Stimulated activated naive CD8-positive, alpha-beta T cell treated with anti-CD3 and anti-CD28 coated beads, Interleukin-15, amount 100 ng/mL, for 72 hours (primary cell): Measurements from ENCODE around the gene RAB7A.
"Not testable (repeated sequence)": the region's sequence is repeated elsewhere in the genome, so short reads cannot be mapped to it uniquely, and the experiment has no call there.

Experiments
- ATAC-seq: fragments of 150-1000 bp; cut with Tn5 transposase; 2 replicates; pipeline ENCODE4 v1.10.0; 2021; ENCODE audit warnings: mild to moderate bottlenecking, moderate library complexity
- DNase-seq, 2 donors: peaks; one replicate each; pipeline ENCODE4 v3.0.0; 2021 to 2022
- H3K27ac Mint-ChIP-seq, 2 donors: one replicate each; pipeline ENCODE4 v1.8.0; 2022; ENCODE audit warnings: mild to moderate bottlenecking in 2 of 2, mixed read lengths in 2 of 2, moderate library complexity in 2 of 2
- H3K27me3 Mint-ChIP-seq: one replicate; pipeline ENCODE4 v1.8.0; 2022; ENCODE audit warnings: mixed read lengths
- H3K4me1 Mint-ChIP-seq: one replicate; pipeline ENCODE4 v1.8.0; 2022; ENCODE audit warnings: mild to moderate bottlenecking, mixed read lengths
- H3K4me3 Mint-ChIP-seq, 2 donors: one replicate each; pipeline ENCODE4 v1.8.0; 2022; ENCODE audit warnings: mild to moderate bottlenecking in 2 of 2, mixed read lengths in 2 of 2, moderate library complexity in 1 of 2
- H3K9me3 Mint-ChIP-seq, 2 donors: one replicate each; pipeline ENCODE4 v1.8.0; 2022; ENCODE audit warnings: mixed read lengths in 2 of 2

Gene RAB7A

DNA sequence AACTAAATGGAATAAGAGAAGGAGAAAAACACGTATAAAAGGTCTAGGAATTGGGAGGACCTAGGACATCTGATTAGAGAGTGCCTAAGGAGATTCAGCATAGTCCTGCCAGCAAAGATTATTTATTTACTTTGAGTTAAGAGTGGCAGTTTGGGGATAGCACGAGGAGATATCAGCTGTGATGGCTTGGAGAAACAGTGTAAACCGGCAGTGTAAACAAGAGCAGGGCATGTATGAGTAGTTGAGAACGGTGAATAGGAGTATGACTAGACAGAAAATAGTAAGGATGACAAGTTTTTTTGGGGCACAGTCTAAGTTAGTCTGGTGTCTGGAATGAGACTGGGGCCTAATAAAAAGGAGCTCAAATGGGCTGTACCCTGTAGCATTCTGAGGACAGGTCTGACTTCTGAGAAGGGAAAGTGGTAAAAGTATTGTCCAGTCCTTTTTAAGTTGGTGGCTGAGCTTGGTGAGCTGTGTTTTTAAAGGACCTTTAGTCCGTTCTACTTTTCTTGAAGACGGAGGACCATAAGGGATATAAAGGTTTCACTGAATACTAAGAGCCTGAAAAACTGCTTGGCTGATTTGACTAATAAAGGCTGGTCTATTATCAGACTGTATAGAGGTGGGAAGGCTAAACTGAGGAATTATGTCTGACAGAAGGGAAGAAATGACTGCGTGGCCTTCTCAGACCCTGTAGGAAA, 104.1 kb downstream of the RAB7A start:
- not testable (repeated sequence) for ATAC-seq, H3K9me3 Mint-ChIP-seq, H3K4me3 Mint-ChIP-seq, H3K27me3 Mint-ChIP-seq, DNase-seq, H3K27ac Mint-ChIP-seq, H3K4me1 Mint-ChIP-seq

DNA sequence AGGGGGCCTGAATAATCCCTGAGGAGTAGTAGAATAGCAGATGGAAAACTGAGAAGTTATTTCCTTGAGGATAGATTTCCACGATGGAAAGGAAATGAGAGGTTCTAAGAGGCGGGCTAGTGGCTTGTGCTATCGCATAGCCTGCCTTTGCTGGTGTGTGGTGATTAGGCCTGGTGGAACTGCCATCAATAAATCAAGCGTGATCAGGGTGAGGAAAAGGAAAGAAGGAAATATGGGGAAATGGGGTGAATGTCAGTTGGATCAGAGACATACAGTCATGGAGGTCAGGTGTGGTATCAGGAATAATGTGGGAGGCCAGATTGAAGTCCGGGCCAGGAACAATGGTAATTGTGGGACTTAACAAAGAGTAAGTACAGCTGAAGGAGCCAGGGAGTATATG, 104.8 kb downstream of the RAB7A start:
- H3K27ac Mint-ChIP-seq, H3K27me3 Mint-ChIP-seq, ATAC-seq, H3K9me3 Mint-ChIP-seq, DNase-seq, H3K4me3 Mint-ChIP-seq, H3K4me1 Mint-ChIP-seq: not testable (repeated sequence)

DNA sequence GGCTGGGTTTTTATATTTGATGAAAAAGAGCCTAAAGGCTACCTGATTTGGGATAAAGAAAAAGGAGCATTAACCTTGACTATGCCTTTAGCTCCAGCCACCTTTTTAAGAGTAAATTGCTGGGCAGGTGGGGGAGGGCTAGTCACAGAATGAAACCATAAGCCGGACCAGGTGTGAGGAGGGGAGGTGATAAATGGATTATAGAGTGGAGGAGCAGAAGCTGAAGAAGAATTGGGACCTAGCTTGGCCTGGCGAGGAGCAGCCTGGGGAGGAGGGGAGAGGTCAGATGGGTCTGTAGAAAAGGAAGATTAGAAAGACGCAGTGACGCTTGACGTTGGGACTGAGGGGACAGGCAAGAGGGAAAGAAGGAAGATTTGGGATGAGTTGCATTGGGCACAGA, 107.0 kb downstream of the RAB7A start:
- not testable (repeated sequence) for H3K27ac Mint-ChIP-seq, H3K4me1 Mint-ChIP-seq, H3K4me3 Mint-ChIP-seq, H3K27me3 Mint-ChIP-seq, DNase-seq, H3K9me3 Mint-ChIP-seq, ATAC-seq

DNA sequence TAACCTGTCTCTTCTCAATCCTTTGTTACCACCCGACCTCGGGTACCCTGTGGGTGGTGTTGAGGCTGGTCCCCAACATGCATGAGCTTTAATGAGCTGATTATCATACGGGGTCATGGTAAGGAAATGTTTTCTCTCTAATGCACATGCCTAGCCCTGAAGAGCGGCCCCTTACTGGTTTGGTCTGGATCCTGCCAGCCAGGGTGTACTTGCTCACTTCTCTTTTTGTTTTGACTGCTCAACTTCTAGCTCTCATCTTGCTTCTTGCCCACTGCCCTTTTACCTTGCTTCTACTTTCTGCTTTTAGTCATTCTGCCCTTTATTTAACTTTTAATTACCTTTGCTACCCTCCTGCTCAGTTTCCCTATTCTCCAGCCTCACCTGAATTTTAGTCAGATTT, 109.1 kb downstream of the RAB7A start:
- Mint-ChIP-seq H3K9me3 (no peaks in the 10 kb centered on the region), H3K4me1 (no peaks in the 10 kb centered on the region), H3K4me3 (no peak overlapping the region), H3K27ac (peak overlapping the region in 1 of 2 donors; percentile 13), H3K27me3 (no peaks in the 10 kb centered on the region)
- no peak for DNase-seq
- ATAC-seq = no peak

DNA sequence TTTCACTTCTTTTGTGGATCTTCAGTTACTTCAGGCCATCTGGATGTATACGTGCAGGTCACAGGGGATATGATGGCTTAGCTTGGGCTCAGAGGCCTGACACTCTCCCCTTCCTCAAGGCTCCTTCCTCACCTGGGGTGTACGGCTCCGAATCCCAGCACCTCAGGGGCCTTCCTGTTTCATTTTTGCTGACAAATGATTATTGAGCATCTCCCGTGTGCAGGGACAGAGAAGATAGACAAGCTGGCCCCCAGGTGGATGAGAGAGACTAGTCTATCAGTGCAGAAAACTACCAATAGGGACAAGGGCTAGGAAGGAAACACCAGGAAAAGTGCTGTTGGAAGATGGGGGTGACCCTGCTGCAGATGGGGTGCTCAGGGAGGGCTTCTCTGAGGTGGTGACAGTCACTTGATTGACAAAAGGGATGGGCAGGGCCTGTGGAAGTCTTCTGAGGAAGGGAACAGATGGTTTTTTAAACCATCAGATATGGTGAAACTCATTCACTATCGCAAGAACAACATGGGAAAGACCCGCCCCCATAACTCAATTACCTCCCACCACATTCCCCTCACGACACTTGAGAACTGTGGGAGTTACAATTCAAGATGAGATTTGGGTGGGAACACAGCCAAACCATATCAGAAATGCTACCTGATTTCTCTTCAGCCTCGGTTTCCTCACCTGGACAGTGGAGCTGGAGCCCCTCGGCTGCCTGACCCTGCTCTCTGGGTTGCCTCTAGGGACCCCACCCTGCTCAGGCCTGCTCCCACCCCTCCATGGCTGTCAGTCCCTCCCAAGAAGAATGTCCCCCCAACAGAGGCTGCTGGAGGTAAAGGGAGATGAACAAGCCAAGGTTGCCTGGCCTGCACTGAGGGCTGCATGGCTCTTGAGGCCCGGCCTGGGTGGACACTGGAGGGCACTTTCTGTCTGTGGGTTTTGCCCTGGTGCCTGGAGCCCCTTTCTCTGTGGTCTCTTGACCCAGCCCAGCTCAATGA, 116.2 kb downstream of the RAB7A start:
- no peak overlapping the region for H3K27ac Mint-ChIP-seq
- no peaks in the 10 kb centered on the region for H3K27me3 Mint-ChIP-seq
- no peak for ATAC-seq
- no peaks in the 10 kb centered on the region for H3K9me3 Mint-ChIP-seq
- H3K4me1 Mint-ChIP-seq = peaks cover 23% of the 10 kb centered on the region
- H3K4me3 Mint-ChIP-seq = no peak overlapping the region
- DNase-seq = no peak

DNA sequence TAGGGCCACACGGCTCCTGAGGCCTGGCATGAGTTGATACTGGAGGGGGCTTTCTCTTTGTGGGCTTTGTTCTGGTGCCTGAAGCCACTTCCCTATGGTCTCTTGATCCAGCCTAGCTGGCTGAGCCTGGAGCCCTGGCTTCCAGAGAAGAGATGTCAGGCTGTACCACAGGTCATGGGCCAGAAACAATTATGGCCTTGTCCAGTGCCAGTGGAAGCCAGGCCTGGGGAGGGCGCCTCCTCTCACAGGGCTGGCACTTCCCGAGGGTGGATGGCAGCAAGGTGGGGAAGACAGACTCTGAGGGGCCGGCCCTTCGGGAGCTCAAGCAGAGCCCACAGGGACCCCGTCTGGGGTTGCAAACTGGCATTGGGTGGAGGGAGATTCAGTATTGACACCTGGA, 118.5 kb downstream of the RAB7A start:
- Mint-ChIP-seq H3K27ac (peak overlapping the region in 1 of 2 donors; percentile 40), H3K4me1 (peaks cover 24% of the 10 kb centered on the region), H3K4me3 (no peak overlapping the region), H3K27me3 (no peaks in the 10 kb centered on the region), H3K9me3 (no peaks in the 10 kb centered on the region)
- no peak for ATAC-seq
- no peak for DNase-seq

DNA sequence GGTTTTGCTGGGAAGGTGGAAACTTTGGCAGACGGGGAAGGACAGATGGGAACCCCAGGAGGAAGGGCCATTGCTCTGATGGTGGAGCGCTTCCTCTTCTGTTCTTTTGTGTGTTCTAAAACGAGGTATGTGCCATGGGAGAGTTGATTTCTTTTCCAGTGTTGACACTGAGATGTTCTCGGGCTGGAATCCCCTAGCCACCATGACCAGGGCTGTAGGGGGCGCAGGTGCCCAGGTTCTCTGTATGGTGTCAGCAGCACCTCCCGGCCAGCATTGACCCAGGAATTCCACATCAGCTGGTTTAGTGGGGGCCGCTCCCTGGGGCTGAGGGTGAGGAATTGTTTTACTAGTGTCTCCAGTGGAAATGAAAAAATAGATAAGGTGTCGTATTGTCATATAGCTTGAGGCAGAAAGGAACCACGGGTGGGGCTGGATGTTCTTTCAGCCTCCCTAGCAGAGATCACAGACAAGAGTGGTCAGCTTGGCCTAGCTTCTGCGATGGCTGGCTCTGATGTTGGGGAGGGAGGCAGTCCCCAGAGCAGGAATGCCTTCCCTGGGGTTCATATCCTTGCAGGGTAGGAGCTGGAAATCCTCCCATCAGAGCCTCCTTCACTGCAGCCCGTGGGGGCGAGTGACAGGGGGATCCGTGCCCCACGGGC, 119.3 kb downstream of the RAB7A start:
- no peaks in the 10 kb centered on the region for H3K27me3 Mint-ChIP-seq
- H3K4me3 Mint-ChIP-seq = peak overlapping the region; percentile 68 to 69
- no peak for ATAC-seq
- DNase-seq = no peak
- peaks cover 24% of the 10 kb centered on the region for H3K4me1 Mint-ChIP-seq
- peak overlapping the region; percentile 71 to 80 for H3K27ac Mint-ChIP-seq
- H3K9me3 Mint-ChIP-seq = no peaks in the 10 kb centered on the region

DNA sequence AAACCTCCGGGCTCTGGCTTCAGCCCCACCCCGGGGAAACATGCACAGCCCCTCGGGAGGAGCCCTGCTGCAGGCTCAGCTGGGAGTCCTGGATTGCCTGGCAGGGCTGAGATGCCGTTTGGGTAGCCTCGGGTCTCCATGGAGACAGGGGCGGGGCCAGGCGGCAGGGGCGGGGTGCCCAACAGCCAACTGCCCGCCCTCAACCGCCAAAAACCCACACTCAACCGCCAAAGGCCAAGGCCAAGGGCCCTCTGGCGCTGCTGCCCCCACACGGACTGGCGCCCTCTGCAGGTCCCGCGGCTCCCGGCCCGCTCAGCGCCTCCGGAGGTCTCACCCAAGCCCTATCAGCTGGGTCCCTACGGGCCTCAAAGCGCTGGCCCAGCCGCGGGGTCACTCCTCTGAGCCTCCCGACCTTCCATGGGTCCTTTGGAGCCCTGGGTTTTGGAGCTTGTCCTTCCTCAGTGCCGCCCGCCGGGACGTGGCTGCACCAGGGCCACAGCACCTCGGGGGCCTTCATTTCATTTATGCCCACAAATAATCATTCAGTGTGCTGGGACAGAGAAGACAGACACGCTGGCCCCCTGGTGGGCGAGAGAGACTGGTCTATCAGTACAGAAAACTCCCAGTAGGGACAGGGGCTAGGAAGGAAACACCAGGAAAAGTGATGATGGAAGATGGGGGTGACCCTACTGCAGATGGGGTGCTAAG, 119.9 kb downstream of the RAB7A start:
- Mint-ChIP-seq H3K9me3 (no peaks in the 10 kb centered on the region), H3K27ac (peak overlapping the region; percentile 86), H3K4me1 (peaks cover 24% of the 10 kb centered on the region), H3K27me3 (no peaks in the 10 kb centered on the region), H3K4me3 (peak overlapping the region; percentile 68 to 69)
- ATAC-seq = peak; percentile 84
- DNase-seq = peak; percentile 76 to 85

DNA sequence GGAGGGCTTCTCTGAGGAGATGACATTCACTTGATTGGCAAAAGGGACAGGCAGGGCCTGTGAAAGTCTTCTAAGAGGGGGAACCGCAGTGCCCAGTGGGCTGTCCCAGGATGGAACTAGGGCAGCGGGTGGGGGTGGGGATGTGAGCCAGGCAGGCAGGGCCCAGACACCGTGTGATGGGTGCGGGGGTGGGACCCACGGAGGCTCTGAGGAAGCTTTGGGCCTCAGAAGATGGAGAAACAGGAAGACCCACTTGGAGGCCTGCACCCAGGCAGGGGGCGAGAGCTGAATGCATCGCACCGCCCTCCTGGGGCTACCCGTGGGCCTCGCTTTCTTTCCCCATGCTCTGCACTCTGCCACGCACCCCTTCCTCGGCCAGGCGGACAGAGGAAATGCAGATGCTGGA, 120.5 kb downstream of the RAB7A start:
- DNase-seq (no peak), ATAC-seq (peak; percentile 63)
- Mint-ChIP-seq H3K4me3 (peak overlapping the region; percentile 47 to 69), H3K27ac (peak overlapping the region; percentile 86), H3K27me3 (no peaks in the 10 kb centered on the region), H3K9me3 (no peaks in the 10 kb centered on the region), H3K4me1 (peaks cover 24% of the 10 kb centered on the region)

DNA sequence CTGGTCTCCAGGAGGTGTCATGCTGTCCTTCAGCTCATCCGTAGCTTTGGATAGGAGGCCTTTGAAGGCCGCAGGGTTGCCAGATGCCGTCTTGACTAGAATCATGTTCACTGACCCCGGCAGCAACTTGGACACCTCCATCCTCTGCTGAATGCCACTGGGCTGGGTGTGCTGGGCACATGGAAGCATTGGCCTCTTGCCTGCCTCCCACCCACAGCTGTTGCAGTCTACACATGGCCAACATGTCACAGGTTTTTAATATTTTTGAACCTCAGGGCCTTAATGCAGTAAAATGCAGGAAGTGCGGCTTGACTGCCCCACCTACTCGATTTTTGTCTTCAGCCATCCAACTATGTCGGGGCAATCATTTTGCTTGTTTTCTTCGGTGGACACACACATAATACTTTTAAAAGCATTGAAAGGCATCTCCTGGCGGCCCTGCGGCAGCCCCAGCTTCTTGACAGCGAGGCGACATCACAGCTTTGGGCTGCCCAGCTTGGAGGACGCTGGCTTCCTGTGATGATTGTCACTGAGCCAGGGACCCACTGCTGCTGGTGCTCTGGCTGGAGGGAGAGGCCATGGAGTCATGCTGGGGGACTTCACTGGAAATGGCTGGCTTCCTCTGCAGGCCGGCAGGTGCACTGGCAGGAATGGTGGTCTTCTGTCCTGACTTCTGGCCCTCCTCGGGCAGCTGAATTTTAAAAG, 121.8 kb downstream of the RAB7A start:
- Mint-ChIP-seq H3K27ac (peak overlapping the region in 1 of 2 donors; percentile 53), H3K4me1 (peaks cover 24% of the 10 kb centered on the region), H3K27me3 (no peaks in the 10 kb centered on the region), H3K9me3 (no peaks in the 10 kb centered on the region), H3K4me3 (no peak overlapping the region)
- no peak for ATAC-seq
- DNase-seq = no peak

DNA sequence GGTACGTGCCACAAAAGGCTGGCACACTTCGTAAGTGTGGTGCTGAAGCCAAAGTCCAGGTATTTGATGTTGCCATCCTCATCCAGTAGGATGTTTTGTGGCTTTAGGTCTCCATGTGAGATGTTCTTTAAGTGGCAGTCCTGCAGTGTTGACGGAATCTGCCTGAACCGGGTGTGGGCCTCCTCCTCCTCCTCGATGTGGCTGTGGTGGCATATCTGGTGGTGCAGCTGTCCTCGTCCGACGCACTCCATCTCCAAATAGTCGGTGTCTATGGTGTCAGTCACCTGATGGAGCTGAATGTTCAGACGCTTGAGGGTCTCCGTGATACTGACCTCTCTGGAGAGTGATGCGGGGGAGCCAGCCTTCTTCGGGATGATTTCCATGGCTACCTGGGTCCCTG, 123.0 kb downstream of the RAB7A start:
- ATAC-seq (no peak), DNase-seq (no peak)
- Mint-ChIP-seq H3K27ac (no peak overlapping the region), H3K27me3 (no peaks in the 10 kb centered on the region), H3K4me3 (no peak overlapping the region), H3K9me3 (peaks cover 3 to 4% of the 10 kb centered on the region in 2 donors), H3K4me1 (peaks cover 24% of the 10 kb centered on the region)

DNA sequence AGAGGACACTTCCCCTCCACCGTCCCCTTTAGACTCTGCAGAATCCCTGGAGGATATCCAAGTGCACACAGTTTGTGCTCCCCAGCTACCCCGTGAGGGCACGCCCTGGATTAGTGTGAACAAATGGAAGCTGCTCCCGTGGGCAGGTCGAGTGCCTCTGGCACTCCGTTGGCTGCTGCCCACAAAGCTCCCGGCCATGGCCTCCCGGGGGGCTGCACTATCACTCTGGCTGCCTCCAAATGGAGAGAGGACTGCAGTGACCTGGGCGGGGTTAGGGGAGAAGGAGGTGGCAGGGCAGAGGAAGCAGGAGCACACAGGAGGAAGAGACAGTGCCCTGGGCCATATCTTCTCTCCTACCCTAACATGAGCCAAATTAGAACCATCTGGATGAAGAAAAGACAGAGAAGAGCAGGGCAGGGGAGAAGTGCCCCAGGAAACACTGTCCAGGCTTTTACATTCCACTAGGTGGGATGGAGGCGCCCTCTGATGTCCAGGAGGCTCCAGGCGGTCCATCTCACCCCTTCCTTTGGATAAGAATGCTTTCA, 124.0 kb downstream of the RAB7A start:
- DNase-seq (no peak), ATAC-seq (no peak)
- H3K4me1 Mint-ChIP-seq = peaks cover 24% of the 10 kb centered on the region
- H3K4me3 Mint-ChIP-seq = no peak overlapping the region
- H3K27me3 Mint-ChIP-seq = no peaks in the 10 kb centered on the region
- H3K9me3 Mint-ChIP-seq = peaks cover 11 to 15% of the 10 kb centered on the region in 2 donors
- H3K27ac Mint-ChIP-seq = no peak overlapping the region

DNA sequence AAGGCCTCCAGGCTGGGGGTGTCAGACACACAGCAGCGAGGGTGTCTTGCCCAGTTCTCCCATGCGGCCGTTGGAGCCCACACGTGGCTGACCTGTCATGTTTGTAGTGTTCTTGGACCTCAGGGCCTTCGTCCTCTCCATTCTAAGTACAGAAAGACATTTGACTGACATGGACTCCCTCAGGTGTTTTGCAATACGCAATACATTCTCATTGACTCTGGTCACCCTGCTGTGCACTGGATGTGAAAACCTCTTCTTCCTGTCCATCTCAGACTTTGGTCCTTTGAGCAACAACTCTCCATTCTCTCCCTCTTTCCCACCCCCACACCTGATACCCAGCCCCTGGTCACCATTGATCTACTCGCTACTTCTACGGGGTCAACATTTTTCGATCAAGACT, 124.6 kb downstream of the RAB7A start:
- ATAC-seq (no peak), DNase-seq (no peak)
- H3K9me3 Mint-ChIP-seq = peaks cover 11 to 20% of the 10 kb centered on the region in 2 donors
- no peaks in the 10 kb centered on the region for H3K27me3 Mint-ChIP-seq
- no peak overlapping the region for H3K27ac Mint-ChIP-seq
- H3K4me1 Mint-ChIP-seq = peaks cover 18% of the 10 kb centered on the region
- no peak overlapping the region for H3K4me3 Mint-ChIP-seq

DNA sequence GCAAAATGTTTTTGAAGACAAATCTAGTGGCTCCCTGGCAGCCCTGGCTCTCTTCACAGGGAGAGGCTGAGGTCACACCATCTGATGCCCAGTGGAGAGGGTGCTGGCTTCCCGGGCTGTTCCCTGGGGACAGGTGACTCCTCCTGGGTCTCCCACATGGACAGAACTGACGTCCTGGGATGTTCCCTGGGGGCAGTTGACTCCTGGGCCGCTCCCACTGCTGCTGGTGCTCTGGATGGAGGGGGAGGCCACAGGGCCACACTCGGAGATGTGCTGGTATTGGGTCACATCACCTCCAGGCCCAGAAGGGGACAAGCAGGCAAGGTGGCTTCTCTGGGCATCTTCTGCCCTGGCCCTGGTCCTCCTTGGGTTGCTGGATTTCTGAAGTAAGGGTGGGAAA, 125.6 kb downstream of the RAB7A start:
- no peak for DNase-seq
- Mint-ChIP-seq H3K27me3 (no peaks in the 10 kb centered on the region), H3K4me3 (no peak overlapping the region), H3K4me1 (peaks cover 7% of the 10 kb centered on the region), H3K27ac (no peak overlapping the region), H3K9me3 (peaks cover 11 to 30% of the 10 kb centered on the region in 2 donors)
- no peak for ATAC-seq
